Measurements from ENCODE around the gene RAPGEF2.
"Not testable (repeated sequence)": the region's sequence is repeated elsewhere in the genome, so short reads cannot be mapped to it uniquely, and the experiment has no call there.

The RAPGEF2 gene

DNA sequence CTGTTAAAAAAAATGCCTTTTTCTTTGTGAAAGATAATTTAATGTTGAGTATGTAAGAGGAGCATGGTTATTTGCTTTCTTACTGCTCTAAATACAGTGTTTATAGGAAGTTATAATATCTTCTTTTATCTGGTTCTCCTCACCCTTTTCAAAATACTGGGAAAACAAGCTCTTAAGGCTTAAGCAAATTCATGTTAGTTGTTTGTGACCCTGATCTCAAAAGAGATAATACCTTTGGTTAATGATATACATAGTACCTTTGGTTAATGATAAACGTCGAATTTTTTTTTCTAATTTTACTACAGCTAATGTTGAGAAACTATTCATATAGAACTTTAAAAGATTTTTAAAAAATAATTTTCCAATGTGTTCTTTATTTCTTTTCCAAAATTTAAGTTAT, 180.1 kb downstream of the RAPGEF2 start:
- DNase-seq: no peak

DNA sequence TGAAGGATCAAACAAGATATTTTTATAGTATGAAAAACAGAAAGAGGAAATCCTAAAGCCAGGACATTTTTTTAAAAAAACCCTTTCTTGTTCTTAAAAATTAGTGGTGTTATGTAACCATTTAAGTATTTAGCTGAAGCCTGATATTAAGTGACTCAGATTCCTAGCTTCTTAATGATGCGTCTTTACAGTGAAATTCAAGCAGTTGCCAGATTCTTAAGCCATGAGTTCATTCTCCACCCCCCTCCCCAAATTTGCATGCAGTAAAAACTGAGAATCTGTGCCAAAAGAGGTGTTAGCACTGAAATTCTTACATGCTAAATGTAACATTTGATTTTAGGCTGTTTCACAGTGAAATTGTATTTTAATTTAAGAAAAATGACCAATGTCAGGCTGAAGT, 180.8 kb downstream of the RAPGEF2 start:
- no peak for DNase-seq

DNA sequence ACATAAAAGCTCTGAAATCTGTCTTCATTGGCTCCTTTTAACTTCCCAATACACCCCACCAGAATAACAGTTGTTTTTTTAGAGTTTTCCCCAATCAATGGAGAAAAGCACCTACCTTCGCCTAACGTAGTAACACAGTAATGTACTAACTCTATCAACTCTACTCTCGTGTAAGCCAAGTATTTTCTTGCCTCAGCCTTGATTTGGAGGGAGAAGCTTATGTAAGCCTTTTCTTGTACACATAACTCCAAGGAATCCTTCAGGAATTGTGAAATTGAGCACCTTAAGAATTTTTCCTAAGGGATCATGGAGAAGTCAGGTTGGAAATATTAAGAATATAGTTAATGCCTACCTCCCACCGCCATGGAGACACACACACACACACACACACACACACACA, 181.2 kb downstream of the RAPGEF2 start:
- DNase-seq: no peak

DNA sequence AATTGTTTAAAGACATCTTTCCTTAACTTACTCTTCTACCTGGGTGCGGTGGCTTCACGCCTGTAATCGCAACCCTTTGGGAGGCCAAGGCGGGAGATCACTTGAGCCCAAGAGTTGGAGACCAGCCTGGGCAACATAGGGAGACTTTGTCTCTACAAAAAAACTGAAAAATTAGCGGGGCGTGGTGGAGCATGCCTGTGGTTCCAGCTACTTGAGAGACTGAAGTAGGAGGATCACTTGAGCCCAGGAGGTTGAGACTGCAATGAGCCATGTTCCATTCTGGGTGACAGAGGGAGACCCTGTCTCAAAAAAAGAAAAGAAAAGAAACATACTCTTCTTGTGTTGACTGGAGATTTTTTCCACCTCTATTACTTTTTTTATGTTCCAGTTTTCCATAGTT, 181.9 kb downstream of the RAPGEF2 start:
- no peak for DNase-seq

DNA sequence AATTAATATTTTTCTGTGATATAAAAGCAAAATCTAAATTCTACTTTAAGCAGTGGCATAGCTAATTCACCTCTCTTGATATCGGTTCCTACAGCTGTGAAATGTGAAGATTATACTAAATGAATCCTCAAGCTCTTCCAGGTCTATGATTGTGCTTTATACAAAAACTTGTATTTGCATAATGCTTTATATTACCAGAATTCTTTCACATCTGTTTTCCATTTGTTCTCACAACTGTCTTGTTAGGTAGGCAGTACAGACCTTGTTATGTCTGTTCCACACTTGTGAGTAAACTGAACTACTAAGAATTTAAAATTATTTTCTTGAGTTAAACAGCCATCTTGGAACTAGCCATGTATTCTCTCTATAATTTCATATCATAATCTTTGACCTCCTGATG, 184.9 kb downstream of the RAPGEF2 start:
- DNase-seq: no peak

DNA sequence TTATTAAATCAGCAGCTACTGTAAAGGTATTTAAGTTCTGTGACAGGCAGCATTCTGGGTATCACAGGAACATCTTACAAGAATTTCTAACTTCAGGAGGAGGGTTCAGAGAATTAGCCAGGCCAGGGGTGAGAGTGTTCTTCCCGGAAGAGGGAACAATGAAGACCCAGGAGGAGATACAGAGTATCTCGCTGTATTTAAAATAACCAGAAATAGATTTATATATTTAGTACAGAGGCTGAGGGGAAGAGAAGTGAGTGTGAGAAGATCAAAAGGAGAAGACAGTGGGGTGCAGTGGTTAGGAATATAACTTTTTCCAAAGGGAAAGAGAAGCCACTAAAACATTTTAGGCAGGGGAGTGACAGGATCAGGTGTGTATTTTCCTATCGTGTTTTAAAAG, 186.8 kb downstream of the RAPGEF2 start:
- DNase-seq: no peak

DNA sequence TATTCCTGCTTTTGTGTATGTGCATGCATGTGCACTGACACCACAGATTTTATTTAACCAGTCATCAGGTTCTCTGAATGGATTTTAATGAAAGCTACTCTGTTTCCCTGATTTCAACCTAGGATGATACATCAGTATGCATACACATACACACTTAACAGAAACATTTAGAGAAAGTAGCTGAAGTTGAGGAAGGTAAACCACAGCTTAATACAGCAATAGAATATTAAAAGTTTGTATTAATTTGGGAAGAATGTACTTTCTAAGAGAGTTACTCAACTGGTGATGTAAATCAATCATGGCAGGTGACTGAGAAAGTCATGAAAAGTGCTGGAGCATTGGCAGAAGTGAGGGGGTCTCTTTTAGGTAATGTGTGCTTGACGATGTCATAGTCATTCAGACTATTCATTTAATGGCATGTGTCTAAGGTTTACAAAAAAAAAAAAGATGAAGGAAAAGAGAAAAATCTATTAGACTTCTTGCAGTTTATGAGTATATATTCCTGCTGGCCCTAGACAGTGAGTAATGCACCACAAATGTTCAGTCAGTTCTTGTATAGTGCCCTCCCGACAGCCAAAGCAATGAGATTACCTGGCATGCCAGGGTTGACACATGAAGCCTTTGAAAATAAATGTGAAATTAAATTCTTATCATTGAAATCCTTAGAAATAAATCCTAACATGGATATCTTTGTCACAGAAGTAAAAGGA, 187.6 kb downstream of the RAPGEF2 start:
- DNase-seq: no peak

DNA sequence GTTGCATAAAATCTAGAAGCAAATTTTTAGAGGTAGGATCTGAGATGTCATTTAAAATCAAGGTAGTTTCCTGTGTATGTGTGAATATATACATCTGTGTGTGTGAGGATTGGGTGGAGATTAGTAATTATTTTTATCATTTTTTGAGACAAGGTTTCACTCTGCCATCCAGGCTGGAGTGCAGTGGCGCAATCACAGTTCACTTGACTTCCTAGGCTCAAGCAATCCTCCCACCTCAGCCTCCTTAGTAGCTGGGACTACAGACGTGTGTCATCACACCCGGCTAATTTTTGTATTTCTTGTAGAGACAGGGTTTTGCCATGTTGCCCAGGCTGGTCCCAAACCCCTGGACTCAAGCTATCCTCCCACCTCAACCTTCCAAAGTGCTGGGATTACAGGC, 188.3 kb downstream of the RAPGEF2 start:
- no peak for DNase-seq

DNA sequence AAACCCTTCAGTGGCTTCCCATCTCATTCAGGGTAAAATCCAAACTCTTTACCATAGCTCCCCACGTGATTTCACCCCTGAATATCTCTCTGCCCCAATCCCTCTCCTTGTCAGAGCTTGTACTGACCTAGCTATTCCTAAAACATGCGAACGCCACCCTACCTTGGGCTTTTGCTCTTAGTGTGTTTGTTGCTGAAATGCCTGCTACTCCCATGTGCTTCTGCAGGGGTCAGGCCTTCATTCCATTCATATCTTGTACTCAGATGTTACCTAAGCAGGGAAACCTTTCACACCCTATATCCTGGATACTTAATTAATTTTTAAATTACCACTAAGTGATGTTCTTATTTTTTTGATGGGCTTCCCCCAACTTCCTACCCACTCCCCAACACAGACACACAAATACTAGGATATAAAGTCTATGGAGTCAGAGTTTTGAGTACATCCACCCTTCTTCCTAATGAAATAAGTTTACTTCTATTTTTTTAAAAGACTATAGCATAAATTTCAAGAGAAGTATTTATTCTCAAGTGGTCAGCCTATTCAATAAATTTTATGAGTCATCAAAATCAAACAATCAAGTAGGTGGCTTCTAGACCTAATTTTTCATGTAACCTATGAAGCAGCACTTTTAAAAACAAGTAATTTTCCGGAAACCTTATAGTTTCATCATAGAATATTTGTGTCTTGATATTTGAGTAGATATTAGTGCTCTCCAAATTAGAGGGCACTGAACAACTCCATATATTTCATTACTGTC, 189.4 kb downstream of the RAPGEF2 start:
- no peak for DNase-seq

DNA sequence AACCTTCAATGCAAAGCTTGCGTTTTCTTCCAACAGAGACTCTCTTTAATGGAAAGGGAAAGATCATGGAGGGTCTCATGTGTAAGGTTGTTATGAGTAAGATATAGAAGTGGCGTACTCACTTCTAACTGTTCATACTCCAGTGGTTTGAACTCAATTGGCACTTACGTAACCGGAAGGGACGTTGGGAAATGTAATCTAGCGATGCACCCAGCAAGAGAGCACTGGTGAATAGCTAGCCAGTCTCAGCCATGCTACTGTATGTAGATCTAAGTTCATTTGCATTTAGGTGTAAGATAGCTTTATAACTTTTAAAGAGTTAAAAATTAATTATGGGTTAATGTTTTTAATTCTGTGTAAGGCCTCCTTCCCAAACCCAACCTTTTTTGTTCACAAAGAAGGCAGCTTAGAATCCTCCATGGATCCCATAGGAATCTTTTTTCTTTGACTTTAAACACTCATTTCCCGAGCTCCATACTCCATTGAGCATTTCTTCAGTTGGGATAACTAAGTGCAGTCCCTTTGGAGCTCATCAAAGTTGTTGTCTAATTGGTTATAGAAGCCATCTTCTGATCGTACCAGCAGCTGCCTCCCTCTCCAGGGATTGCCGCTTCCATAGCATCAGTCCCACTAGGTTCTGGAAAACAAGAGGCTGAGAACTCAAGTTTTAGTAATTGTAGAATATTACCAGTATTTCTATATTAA, 191.1 kb downstream of the RAPGEF2 start:
- DNase-seq: no peak

DNA sequence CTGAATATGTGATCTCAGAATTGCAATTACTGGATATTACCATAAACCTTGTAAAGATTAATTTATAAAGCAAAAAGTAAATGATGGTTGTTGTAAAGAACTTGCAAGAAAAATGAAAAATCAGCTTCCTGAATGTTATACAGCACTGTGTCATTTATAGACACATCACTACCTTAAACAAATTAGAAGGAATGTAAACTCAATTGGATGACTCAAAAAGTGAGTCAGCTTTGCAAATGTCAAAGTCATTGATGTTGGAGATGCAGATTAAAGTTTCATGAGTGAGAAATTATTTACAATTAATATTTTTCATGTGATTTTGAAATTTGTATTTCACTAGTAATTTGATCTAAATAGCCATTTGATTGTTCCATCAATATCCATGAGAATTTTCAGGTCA, 193.2 kb downstream of the RAPGEF2 start:
- no peak for DNase-seq

DNA sequence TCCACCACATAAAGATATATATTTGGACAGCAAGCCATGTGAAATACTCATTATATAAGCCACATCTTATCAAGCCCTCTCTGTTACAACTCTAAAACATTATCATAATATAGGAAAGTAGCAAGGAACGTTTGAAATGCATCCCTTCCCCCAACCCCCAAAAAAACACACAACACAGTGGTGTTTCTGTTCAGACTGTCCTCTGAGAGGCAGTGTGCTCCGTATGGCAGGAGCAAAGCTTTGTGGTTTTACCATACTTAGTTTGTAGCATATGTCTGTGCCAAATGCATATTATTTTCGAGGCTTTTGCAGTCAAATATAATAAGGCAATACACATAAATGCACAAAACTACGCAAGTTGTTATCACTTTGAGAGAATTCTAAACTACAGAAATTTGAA, 194.2 kb downstream of the RAPGEF2 start:
- DNase-seq: no peak

DNA sequence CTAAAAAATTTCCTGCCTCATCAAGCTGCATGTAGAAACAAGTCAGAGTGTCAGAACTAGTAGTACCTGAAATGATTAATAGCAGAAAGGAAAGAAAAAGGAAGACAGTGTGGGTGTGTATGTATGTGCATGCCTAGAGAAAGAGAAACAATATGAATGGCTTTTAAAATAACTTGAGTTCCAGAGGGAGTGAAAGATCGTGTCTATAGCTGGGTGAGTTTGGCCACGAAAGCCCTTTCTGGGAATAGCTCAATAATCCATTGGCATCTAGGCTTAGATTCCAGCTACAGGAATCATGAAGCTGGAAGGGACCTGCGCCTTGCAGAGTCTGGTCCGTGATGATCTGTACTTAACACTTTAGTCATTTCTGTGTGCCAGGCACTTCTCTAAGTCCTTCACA, 195.6 kb downstream of the RAPGEF2 start:
- no peak for DNase-seq

DNA sequence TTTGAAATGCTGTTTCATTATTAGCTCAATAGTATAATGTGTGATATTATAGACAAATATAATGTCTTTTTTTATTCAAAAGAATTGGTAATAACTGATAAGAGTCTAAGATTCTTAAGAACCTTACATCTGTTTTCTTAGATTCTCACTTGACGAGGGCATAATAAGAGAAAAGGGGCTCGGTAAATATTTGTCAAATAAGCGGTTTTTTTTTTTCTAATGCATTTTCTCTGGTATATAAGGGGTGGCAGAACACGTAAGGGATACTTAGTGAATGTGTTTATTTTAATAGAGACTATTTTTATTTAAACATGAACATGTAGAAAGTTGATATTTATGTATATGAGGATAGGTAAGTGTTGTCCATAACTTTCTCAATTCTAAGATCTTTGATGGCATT, 200.6 kb downstream of the RAPGEF2 start:
- no peak for DNase-seq

DNA sequence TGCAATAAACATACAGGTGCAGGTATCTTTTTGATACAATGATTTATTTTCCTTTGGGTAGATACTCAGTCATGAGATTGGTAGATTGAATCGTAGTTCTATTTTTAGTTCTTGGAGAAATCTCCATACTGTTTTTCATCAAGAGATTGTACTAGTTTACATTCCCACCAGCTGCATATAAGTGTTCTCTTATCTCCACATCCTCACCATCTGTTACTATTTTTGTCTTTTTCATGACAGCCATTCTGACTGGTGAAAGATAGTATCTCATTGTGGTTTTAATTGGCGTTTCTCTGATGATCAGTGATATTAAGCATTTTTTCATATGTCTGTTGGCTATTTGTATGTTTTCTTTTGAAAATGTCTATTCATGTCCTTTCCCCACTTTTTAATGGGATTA, 202.2 kb downstream of the RAPGEF2 start:
- no peak for DNase-seq

DNA sequence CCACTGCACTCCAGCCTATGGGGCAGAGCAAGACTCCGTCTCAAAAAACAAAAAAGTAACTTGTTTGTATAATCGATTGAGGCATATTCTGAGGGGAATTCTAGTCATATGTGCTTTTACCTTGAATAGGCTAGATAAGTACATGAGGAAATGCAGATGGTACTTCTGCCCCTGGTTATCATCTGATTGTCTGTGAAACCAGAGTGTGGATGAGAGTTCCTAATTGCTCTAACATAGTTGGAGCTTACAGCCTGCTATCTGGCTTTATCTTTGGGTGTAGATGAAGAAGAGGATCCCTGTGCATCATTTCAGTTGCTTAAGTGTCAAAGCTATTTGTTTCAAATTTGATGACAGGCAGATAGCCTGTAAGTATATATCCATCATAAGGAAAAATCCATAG, 205.1 kb downstream of the RAPGEF2 start:
- DNase-seq: no peak

DNA sequence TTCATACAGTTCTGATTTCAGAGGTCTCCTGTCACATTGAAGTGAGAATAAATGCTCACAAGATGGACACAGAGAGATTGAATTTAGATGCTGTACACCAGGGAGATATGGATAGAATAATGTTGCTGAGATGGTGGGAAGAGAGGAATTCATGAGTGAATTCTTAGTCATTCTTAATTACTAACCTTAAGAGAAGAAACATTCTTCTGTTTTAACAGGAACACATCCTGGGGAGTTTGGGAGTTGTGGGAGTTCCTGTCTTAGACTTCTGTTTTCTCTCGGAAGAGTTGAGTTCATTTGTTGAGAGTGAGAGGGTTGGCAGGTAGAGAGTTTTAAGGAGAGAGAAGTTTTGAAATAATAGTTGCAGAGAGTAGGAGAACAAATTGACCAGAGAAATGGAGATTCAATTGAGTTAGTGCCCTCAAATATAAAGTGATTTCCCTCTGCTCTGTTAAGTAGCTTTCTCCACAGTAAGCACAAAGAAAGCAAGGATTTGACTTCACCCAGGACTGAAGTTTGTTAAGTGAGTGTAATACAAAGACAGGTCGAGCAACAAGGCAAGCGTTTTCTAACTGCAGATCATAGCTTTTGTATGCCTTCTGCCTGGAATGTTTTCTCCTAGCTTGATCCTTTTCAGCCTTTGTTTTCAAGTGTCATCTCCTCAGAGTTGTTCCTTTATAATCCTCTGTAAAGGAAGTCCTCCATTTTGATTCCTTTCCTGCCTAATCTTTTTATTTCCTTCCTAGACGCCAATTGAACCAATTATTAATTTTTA, 205.9 kb downstream of the RAPGEF2 start:
- DNase-seq: no peak

DNA sequence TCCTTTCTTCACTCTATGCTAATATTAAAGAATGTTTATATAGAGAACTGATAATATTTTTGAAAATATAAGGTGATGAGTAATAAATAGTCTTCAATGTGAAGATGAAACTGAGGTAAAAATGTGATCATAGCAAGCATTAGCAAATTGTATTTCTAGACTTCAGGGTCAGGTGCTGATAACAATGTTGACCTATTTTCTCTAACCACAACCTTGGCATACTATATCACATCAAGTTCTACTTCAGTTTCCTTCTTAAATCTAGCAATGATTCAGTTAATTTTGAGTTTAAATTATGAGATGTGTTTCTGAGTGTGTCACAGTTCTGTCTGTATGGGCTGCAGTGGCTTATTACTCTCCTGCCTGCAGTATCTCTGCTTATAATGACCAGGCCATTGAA, 209.4 kb downstream of the RAPGEF2 start:
- no peak for DNase-seq

DNA sequence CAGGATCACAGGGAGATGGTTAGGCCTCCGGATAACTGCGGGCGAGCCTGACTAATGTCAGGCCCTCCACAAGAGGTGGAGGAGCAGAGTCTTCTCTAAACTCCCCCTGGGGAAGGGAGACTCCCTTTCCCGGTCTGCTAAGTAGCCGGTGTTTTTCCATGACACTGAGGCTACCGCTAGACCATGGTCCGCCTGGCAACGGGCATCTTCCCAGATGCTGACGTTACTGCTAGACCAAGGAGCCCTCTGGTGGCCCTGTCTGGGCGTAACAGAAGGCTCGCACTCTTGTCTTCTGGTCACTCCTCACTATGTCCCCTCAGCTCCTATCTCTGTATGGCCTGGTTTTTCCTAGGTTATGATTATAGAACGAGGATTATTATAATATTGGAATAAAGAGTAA, 213.0 kb downstream of the RAPGEF2 start:
- DNase-seq: not testable (repeated sequence)

DNA sequence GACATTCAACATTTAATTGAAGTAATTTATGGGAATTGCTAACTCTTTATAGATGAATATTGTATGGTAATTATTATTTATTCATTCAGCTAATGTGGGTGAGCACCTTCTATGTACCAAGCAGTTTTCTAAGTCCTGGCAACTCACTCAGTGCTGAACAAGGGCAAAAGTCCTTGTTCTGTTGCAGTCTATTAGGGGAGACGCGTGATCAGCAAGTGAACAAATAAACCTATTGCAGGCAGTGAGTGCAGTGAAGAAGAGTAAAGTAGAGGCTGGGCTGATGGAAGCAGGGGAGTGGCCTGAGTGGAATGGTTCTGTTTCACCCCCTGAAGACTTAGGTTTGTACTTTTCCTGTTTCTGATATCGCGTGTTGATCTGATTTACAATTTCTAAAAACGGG, 214.3 kb downstream of the RAPGEF2 start:
- no peak for DNase-seq

DNA sequence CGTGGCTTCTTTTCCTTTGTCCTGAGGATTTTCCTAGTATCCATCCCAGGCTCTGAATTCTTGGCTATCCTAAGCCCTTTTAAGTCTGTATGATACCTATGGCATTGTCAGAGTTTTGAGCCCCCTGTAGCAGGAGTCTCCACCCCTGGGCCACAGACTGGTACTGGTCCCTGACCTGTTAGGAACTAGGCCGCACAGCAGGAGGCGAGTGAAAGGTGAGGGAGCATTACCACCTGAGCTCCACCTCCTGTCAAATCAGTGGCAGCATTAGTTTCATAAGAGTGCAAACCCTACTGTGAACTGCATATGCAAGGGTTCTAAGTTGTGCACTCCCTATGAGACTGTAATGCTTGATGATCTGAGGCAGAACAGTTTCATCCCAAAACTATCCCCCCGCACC, 216.1 kb downstream of the RAPGEF2 start:
- DNase-seq: no peak

DNA sequence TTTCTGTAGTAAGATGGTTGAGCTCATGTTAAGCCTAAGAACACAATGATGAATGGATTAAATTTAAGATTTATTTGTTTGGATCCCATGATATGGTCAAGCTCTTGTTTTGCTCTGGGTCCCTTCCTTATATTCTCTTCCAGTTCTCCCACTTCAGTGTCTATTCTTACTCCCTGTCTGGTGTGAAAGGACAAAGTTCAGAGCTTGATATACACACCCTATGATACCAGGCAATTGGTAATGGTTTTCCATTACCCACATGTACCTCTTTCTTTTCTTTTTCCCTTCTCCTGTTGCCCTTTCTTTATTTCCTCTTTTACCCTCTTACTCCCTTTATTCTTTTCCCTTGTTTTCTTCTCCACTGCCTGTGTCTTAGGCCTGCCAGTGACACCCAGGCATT, 223.6 kb downstream of the RAPGEF2 start:
- DNase-seq: no peak

DNA sequence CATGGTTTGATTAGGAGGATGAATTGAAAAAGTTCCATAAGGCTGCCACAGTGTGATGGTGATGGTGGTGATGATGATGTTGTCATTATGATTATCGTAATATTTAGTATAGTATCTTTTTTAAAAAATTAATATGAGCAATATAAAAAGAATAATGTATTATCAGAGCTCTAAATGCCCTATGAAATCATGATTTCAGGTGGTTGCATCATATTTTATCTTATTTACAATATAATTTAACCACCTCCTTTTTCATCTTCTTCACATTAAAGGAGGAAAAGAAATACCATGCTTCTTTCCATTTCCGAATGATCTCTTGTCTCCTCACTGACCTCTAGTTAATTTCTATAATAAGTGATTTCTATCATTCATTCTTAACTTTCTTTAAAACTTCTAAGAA, 225.9 kb downstream of the RAPGEF2 start:
- DNase-seq: no peak
